Esophagus (tissue), 2 donors: Measurements from ENCODE around the gene NOX4. TPM values are rescaled to one million over a fixed set of nuclear protein-coding genes. Genes with fewer than 3 reads are reported as not detected.
"Not testable (repeated sequence)": the region's sequence is repeated elsewhere in the genome, so short reads cannot be mapped to it uniquely, and the experiment has no call there.

Experiments
- H3K27ac ChIP-seq, 2 donors: one replicate each; pipeline ENCODE4 v1.5.1; 2013; ENCODE audit warnings: low read depth in 2 of 2, mild to moderate bottlenecking in 2 of 2, inconsistent platforms in 1 of 2, low read length in 1 of 2, moderate library complexity in 1 of 2
- H3K27me3 ChIP-seq, 2 donors: one replicate each; pipeline ENCODE4 v1.6.1; 2013; ENCODE audit warnings: low read length in 2 of 2, control low read depth in 1 of 2, mild to moderate bottlenecking in 1 of 2; ENCODE audit not compliant: insufficient read depth in 2 of 2, control insufficient read depth in 1 of 2
- H3K36me3 ChIP-seq, 2 donors: one replicate each; pipeline ENCODE4 v1.6.1; 2013; ENCODE audit warnings: low read length in 1 of 2; ENCODE audit not compliant: control insufficient read depth in 2 of 2, insufficient read depth in 2 of 2
- H3K4me1 ChIP-seq, 2 donors: one replicate each; pipeline ENCODE4 v1.6.1; 2013; ENCODE audit warnings: low read length in 1 of 2; ENCODE audit not compliant: control insufficient read depth in 2 of 2, insufficient read depth in 2 of 2
- H3K4me3 ChIP-seq, 2 donors: one replicate each; pipeline ENCODE4 v1.5.1; 2013; ENCODE audit warnings: low read length in 2 of 2, mild to moderate bottlenecking in 2 of 2, low read depth in 1 of 2, moderate library complexity in 1 of 2
- H3K9me3 ChIP-seq, 2 donors: one replicate each; pipeline ENCODE4 v1.6.1; 2013; ENCODE audit warnings: mild to moderate bottlenecking in 2 of 2, low read depth in 1 of 2, low read length in 1 of 2, moderate library complexity in 1 of 2; ENCODE audit not compliant: control insufficient read depth in 2 of 2, insufficient read depth in 1 of 2
- WGBS, 2 donors: extraction: QIAGEN DNeasy Blood & Tissue Kit; methylation state at CpG; one replicate each; pipeline ENCODE4 v1.1.7; 2013; 5-methylcytosine and 5-hydroxymethylcytosine counted together
- polyA plus RNA-seq, 2 donors: library from polyadenylated mRNA; stranded (reverse); fragments of 200-250 nt; gene quantifications; one replicate each; pipeline ENCODE4 v1.2.3, GENCODE V29; 2013
- donor health status: healthy with polysubstance abuse.
- donor health status: Bipolar disorder and iron deficiency.

Gene NOX4
- polyA plus RNA-seq, 2 donors: 0.20 to 0.43 TPM

DNA sequence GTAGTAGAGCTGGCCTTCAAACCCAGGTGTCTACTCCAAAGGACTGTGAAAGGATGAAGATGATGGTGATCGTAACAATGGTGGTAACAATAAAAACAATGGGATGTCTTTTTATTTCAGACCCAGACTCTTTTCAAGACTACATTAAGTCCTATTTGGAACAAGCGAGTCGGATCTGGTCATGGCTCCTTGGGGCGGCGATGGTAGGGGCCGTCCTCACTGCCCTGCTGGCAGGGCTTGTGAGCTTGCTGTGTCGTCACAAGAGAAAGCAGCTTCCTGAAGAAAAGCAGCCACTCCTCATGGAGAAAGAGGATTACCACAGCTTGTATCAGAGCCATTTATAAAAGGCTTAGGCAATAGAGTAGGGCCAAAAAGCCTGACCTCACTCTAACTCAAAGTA lies 196.2 kb downstream of the NOX4 start:
- H3K9me3 ChIP-seq, H3K4me1 ChIP-seq, H3K4me3 ChIP-seq, H3K27ac ChIP-seq, H3K36me3 ChIP-seq, H3K27me3 ChIP-seq: not testable (repeated sequence)
- WGBS, 2 donors: 92 to 94% methylated on average over 7 of the region's 7 CpGs

GRCh38 chr11:89293965-89294679 lies 197.1 kb downstream of the NOX4 start:
- Histone ChIP-seq H3K4me3 (no peak overlapping the region), H3K27ac (no peak overlapping the region), H3K4me1 (no peaks in the 10 kb centered on the region), H3K27me3 (no peaks in the 10 kb centered on the region), H3K9me3 (no peaks in the 10 kb centered on the region), H3K36me3 (no peaks in the 10 kb centered on the region)
- WGBS, 2 donors: 27 to 36% methylated on average over 18 of the region's 18 CpGs

DNA sequence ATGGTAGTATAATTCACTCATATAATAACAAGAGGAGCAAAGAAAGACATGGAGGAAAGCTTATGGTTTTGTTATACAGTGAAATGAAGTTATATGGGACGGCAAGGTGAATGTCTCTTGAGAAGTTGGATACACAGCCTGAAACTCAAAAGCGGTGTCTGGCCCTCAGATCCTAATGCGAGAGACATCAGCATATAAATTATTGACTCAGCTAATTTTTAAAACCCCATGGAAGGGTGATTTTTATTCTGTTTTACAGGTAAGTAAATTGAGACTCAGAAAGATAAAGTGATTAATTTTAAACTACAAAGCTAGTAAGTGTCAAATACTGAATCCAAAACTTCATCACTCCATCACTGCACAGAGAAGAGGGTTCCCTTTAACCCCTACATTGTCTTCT lies 203.2 kb downstream of the NOX4 start:
- H3K9me3 ChIP-seq, H3K4me3 ChIP-seq, H3K27me3 ChIP-seq, H3K36me3 ChIP-seq, H3K4me1 ChIP-seq, H3K27ac ChIP-seq: not testable (repeated sequence)
- WGBS, 2 donors: 74 to 80% methylated on average over 3 of the region's 3 CpGs

GRCh38 chr11:89286601-89287000 lies 204.6 kb downstream of the NOX4 start:
- not testable (repeated sequence) for H3K36me3 ChIP-seq, H3K27ac ChIP-seq, H3K27me3 ChIP-seq, H3K4me3 ChIP-seq, H3K9me3 ChIP-seq, H3K4me1 ChIP-seq
- 66 to 85% methylated on average over 1 of the region's 1 CpG for WGBS, 2 donors

DNA sequence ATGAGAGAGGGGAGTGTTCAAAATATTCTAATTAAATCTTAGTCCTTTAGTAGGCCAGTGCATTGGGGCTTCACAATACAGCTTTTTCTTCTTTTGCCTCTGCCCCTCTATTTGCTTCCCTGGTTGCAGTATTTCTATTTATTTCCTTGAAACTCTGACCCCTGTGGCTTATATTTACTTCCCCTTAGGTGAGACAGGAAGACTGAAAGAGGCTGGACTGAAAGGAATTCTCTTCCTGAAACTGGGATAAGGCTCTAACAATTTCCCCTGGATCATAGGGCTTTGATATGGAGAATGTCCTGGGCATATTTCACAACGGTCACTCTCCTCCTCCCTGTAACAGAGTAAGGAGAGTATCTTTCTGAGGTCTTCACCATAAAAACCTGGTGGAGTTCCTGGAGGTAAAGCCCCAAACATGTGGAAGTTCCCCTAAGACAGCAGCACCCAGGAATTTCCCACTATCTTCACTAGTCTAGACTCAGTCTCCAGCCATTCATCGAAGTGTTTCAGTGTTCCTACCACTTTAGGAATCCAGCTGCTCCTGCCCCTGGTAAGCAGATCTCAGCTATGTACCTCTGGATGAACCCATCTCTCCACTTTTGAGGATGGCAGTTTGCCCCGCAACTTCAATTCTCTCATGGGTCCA lies 210.0 kb downstream of the NOX4 start:
- WGBS, 2 donors: 69 to 71% methylated on average over 3 of the region's 3 CpGs

DNA sequence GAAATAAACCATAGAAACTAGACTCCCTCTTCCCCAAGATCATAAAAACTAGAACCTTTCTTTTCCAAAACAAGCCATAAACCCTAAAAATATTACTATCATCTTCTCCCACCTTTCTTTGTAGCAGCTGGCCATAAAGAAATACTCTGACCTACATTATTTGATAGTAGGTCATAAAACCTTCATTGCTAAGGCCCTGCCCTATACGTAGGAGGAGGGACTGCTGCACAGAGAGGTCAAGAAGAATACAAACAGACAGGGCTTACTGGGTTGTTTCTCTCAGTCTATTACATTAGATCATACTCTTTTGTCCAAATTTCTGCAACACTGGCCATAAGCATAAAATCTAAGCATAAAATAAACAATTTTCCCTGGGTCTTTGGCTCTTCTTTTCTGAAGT lies 212.0 kb downstream of the NOX4 start:
- Histone ChIP-seq H3K4me1 (no peaks in the 10 kb centered on the region), H3K27ac (no peak overlapping the region), H3K27me3 (no peaks in the 10 kb centered on the region), H3K9me3 (no peaks in the 10 kb centered on the region), H3K36me3 (no peaks in the 10 kb centered on the region), H3K4me3 (no peak overlapping the region)
- 61 to 78% methylated on average over 1 of the region's 1 CpG for WGBS, 2 donors

More for the DNA sequence above, 210.0 kb downstream of the NOX4 start:
- not testable (repeated sequence) for H3K27ac ChIP-seq, H3K27me3 ChIP-seq, H3K4me3 ChIP-seq, H3K4me1 ChIP-seq, H3K36me3 ChIP-seq, H3K9me3 ChIP-seq

DNA sequence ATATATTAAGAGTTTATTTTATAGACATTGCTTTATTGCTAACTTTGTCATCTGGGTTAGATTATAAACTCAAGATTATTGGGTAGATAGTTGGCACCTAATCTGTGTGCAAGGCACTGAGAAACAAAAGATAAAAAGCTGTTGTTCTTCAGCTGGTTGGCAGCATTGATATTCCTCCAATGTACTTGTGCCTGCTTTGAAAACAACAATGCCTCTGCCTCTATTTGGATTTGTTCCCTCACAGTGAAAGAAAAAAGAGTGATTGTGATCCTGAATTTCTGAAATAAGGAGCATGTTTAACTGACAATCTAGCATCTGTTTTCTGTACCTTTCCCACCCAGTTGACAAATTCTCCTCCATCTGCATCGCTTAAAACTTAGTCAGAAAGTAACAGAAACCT lies 215.2 kb downstream of the NOX4 start:
- Histone ChIP-seq H3K27ac (no peak overlapping the region), H3K4me1 (no peaks in the 10 kb centered on the region), H3K27me3 (no peaks in the 10 kb centered on the region), H3K9me3 (no peaks in the 10 kb centered on the region), H3K36me3 (no peaks in the 10 kb centered on the region), H3K4me3 (no peak overlapping the region)
- 57 to 81% methylated on average over 1 of the region's 1 CpG for WGBS, 2 donors

Other genes starting within 250 kb of the NOX4 start
- gene TRIM77, start 218.9 kb upstream of the NOX4 start, polyA plus RNA-seq: not detected